H1 (cell line): ENCODE measurements around the gene ZKSCAN1. TPM values are rescaled to one million over a fixed set of nuclear protein-coding genes. Genes with fewer than 3 reads are reported as not detected.
"Not testable (repeated sequence)": the region's sequence is repeated elsewhere in the genome, so short reads cannot be mapped to it uniquely, and the experiment has no call there.

Experiments
- CTCF ChIA-PET: fragments of 300-600 bp; sonication (Branson Sonifier 250); formaldehyde crosslinking; loops from one replicate; lab custom pipeline; 2021; ENCODE audit not compliant: partially characterized antibody; lab: Charles Lee
- POLR2A ChIA-PET: fragments of 300-600 bp; sonication (Branson Sonifier 250); formaldehyde crosslinking; loops from one replicate; lab custom pipeline; 2021; ENCODE audit warnings: inconsistent platforms; ENCODE audit not compliant: partially characterized antibody; lab: Charles Lee
- DNase-seq, 2 experiments: peaks; one replicate each; pipeline versions ENCODE4 v3.0.0 to v3.0.0-alpha.2; 2010 to 2022; ENCODE audit warnings: low spot score in 2 of 2, low read depth in 1 of 2, mixed read lengths in 1 of 2
- FAIRE-seq: peaks from 2 replicates; lab custom pipeline; 2011; peaks lifted over from hg19 to GRCh38; lab: Jason Lieb, UNC
- H2AFZ ChIP-seq: 2 replicates; pipeline ENCODE4 v1.8.1; 2012; ENCODE audit warnings: low read length, inconsistent platforms
- H2AK5ac ChIP-seq: 2 replicates; pipeline ENCODE4 v1.6.1; 2013; ENCODE audit warnings: low read depth, low read length
- H2BK120ac ChIP-seq: replicated peaks from 2 replicates; pipeline ENCODE3; 2013; ENCODE audit warnings: low read depth, low read length, inconsistent platforms
- H2BK12ac ChIP-seq: 2 replicates; pipeline ENCODE4 v1.6.1; 2013; ENCODE audit warnings: low read depth, low read length
- H2BK15ac ChIP-seq: 2 replicates; pipeline ENCODE4 v1.6.1; 2013; ENCODE audit warnings: low read length
- H2BK20ac ChIP-seq: 2 replicates; pipeline ENCODE4 v1.6.1; 2013; ENCODE audit warnings: low read length
- H2BK5ac ChIP-seq: 2 replicates; pipeline ENCODE4 v1.6.1; 2013; ENCODE audit warnings: low read depth, low read length
- H3K14ac ChIP-seq: 2 replicates; pipeline ENCODE4 v1.6.1; 2013; ENCODE audit warnings: inconsistent platforms; ENCODE audit not compliant: insufficient read length
- H3K18ac ChIP-seq: 2 replicates; pipeline ENCODE4 v1.6.1; 2013; ENCODE audit warnings: low read length; ENCODE audit errors: extremely low read depth
- H3K23ac ChIP-seq: 2 replicates; pipeline ENCODE4 v1.6.1; 2013; ENCODE audit warnings: inconsistent platforms; ENCODE audit not compliant: insufficient read length
- H3K23me2 ChIP-seq: 2 replicates; pipeline ENCODE4 v1.6.1; 2013; ENCODE audit warnings: low read depth, low read length
- H3K27ac ChIP-seq: 2 replicates; pipeline ENCODE4 v1.6.1; 2011; ENCODE audit warnings: low read depth, low read length, inconsistent platforms
- H3K27me3 ChIP-seq, 4 experiments: replicated peaks in 1 of 4; 1 replicate in 1 of 4; 2 replicates in 3 of 4; pipeline versions ENCODE4 v1.6.1 to v1.8.1; 2011 to 2013; ENCODE audit warnings: low read length in 3 of 4, mild to moderate bottlenecking in 3 of 4, inconsistent platforms in 2 of 4, mixed read lengths in 2 of 4, moderate library complexity in 1 of 4; ENCODE audit not compliant: control insufficient read depth in 3 of 4, insufficient read depth in 3 of 4; ENCODE audit errors: extremely low read depth in 1 of 4
- H3K36me3 ChIP-seq, 4 experiments: 2 replicates each; pipeline versions ENCODE4 v1.6.1 to v1.8.1; 2011 to 2013; ENCODE audit warnings: mild to moderate bottlenecking in 4 of 4, low read length in 3 of 4, moderate library complexity in 2 of 4, control low read depth in 1 of 4, inconsistent platforms in 1 of 4; ENCODE audit not compliant: insufficient read depth in 4 of 4, control insufficient read depth in 2 of 4
- H3K4ac ChIP-seq: replicated peaks from 2 replicates; pipeline ENCODE3; 2013; ENCODE audit warnings: low read length, low read depth, mixed read lengths, inconsistent platforms; ENCODE audit not compliant: insufficient read length
- H3K4me1 ChIP-seq, 4 experiments: replicated peaks in 1 of 4; 1 replicate in 1 of 4; 2 replicates in 3 of 4; pipeline versions ENCODE4 v1.6.1 to v1.8.1; 2011 to 2013; ENCODE audit warnings: low read length in 3 of 4, inconsistent platforms in 2 of 4, mixed read lengths in 1 of 4; ENCODE audit not compliant: insufficient read depth in 4 of 4, control insufficient read depth in 3 of 4
- H3K4me2 ChIP-seq, 2 experiments: 2 replicates each; pipeline versions ENCODE4 v1.6.1 to v1.8.1; 2011 to 2013; ENCODE audit warnings: low read depth in 2 of 2, low read length in 2 of 2, control low read depth in 1 of 2, inconsistent platforms in 1 of 2, mild to moderate bottlenecking in 1 of 2; ENCODE audit not compliant: insufficient read depth in 1 of 2
- H3K4me3 ChIP-seq, 4 experiments: fragments of 200-600, 300-600 bp in 1 of 4; sonication (generic), shearing (Covaris generic), sonication (Bioruptor Twin) in 1 of 4; 2 replicates each; pipeline versions ENCODE4 v1.5.1 to v1.8.1; 2011 to 2016; ENCODE audit warnings: low read length in 4 of 4, low read depth in 3 of 4, control low read depth in 2 of 4, inconsistent platforms in 2 of 4, mild to moderate bottlenecking in 2 of 4, mixed read lengths in 1 of 4, moderate library complexity in 1 of 4; ENCODE audit not compliant: insufficient read depth in 2 of 4; ENCODE audit errors: extremely low read depth in 1 of 4
- H3K56ac ChIP-seq: replicated peaks from 2 replicates; pipeline ENCODE3; 2013; ENCODE audit warnings: low read depth, mild to moderate bottlenecking, mixed read lengths, low read length, inconsistent platforms; ENCODE audit not compliant: insufficient read length
- H3K79me1 ChIP-seq: 2 replicates; pipeline ENCODE4 v1.6.1; 2013; ENCODE audit warnings: low read depth, low read length, control low read depth
- H3K79me2 ChIP-seq, 2 experiments: 2 replicates each; pipeline versions ENCODE4 v1.6.1 to v1.8.1; 2012 to 2013; ENCODE audit warnings: low read length in 2 of 2, mild to moderate bottlenecking in 2 of 2, inconsistent platforms in 1 of 2; ENCODE audit not compliant: insufficient read depth in 2 of 2, control insufficient read depth in 1 of 2
- H3K9ac ChIP-seq, 4 experiments: replicated peaks in 1 of 4; 1 replicate in 1 of 4; 2 replicates in 3 of 4; pipeline versions ENCODE4 v1.6.1 to v1.8.1; 2011 to 2013; ENCODE audit warnings: low read depth in 3 of 4, low read length in 3 of 4, control low read depth in 2 of 4, mild to moderate bottlenecking in 2 of 4, moderate library complexity in 2 of 4, inconsistent platforms in 1 of 4; ENCODE audit errors: extremely low read depth in 1 of 4
- H3K9me3 ChIP-seq, 2 experiments: 2 replicates each; pipeline versions ENCODE4 v1.6.1 to v1.8.1; 2012 to 2013; ENCODE audit warnings: mild to moderate bottlenecking in 2 of 2, moderate library complexity in 2 of 2, control low read depth in 1 of 2, inconsistent platforms in 1 of 2, low read depth in 1 of 2, low read length in 1 of 2, mixed read lengths in 1 of 2; ENCODE audit not compliant: insufficient read depth in 2 of 2
- H4K20me1 ChIP-seq, 2 experiments: replicated peaks in 1 of 2; 2 replicates each; pipeline versions ENCODE3 to v1.8.1; 2011 to 2013; ENCODE audit warnings: inconsistent platforms in 2 of 2, low read length in 2 of 2, mild to moderate bottlenecking in 1 of 2; ENCODE audit not compliant: insufficient read depth in 2 of 2, control insufficient read depth in 1 of 2
- H4K5ac ChIP-seq: 2 replicates; pipeline ENCODE4 v1.6.1; 2013; ENCODE audit warnings: low read length, low read depth, mixed read lengths, inconsistent platforms; ENCODE audit not compliant: insufficient read length
- H4K8ac ChIP-seq: 2 replicates; pipeline ENCODE4 v1.8.0; 2013; ENCODE audit warnings: mild to moderate bottlenecking, moderate library complexity, low read length, inconsistent platforms; ENCODE audit not compliant: insufficient read depth; ENCODE audit errors: extremely low read depth
- H4K91ac ChIP-seq: replicated peaks from 2 replicates; pipeline ENCODE3; 2013; ENCODE audit warnings: low read length, mixed read lengths, inconsistent platforms; ENCODE audit not compliant: insufficient read length
- WGBS, 2 experiments: shearing (Covaris generic) in 1 of 2; methylation state at CpG; one replicate each; pipeline versions ENCODE4 v1.1.6 to v1.1.7; 2013 to 2015; ENCODE audit warnings: low lambda C conversion rate in 2 of 2, mixed read lengths in 2 of 2, inconsistent platforms in 1 of 2, low coverage in 1 of 2, missing lambda C conversion rate in 1 of 2; ENCODE audit not compliant: insufficient replicate concordance in 2 of 2, insufficient coverage in 1 of 2, insufficient read length in 1 of 2; ENCODE audit errors: extremely low coverage in 1 of 2, missing lambda C conversion rate in 1 of 2; 5-methylcytosine and 5-hydroxymethylcytosine counted together
- polyA plus RNA-seq, 7 experiments: library from polyadenylated mRNA; depleted of rRNA in 3 of 7; stranded (reverse) in 5 of 7; unstranded in 2 of 7; fragments of >200 nt in 5 of 7; fragments of 200-250 nt in 2 of 7; gene quantifications; 1 replicate in 5 of 7; 2 replicates in 1 of 7; 4 replicates in 1 of 7; pipeline versions ENCODE4 v1.2.1 to v1.2.3, GENCODE V29; 2011 to 2013; ENCODE audit warnings: missing spikeins in 2 of 7, mixed read lengths in 2 of 7
- total RNA-seq: library from RNA; stranded (reverse); fragmentation: NEBNext Ultra II Directional; extraction: Animal tissue kit (Norgen Biotek cat#: 25700); gene quantifications from 2 replicates; pipeline ENCODE4 v1.2.1, GENCODE V29; 2021

Gene ZKSCAN1
- total and polyA plus RNA-seq, 2 of the 8 experiments (the other 6 are each of a cell fraction or from before 2014, with no cell fraction given): 8.2 to 40.6 TPM

GRCh38 chr7:99973817-99974216 lies 41.6 kb upstream of the ZKSCAN1 start:
- H2AFZ ChIP-seq, H3K4ac ChIP-seq, CTCF ChIA-PET, H3K4me2 ChIP-seq, DNase-seq, H2BK15ac ChIP-seq, H3K36me3 ChIP-seq, H3K9me3 ChIP-seq, H2BK120ac ChIP-seq, H2BK5ac ChIP-seq, H3K4me1 ChIP-seq, H3K56ac ChIP-seq, H2BK12ac ChIP-seq, H3K23ac ChIP-seq, H4K20me1 ChIP-seq, H3K79me1 ChIP-seq, H3K9ac ChIP-seq, H3K4me3 ChIP-seq, H3K27me3 ChIP-seq, H2AK5ac ChIP-seq, H3K27ac ChIP-seq, H4K8ac ChIP-seq, H3K18ac ChIP-seq, H4K5ac ChIP-seq, POLR2A ChIA-PET, H4K91ac ChIP-seq, H2BK20ac ChIP-seq, FAIRE-seq, H3K79me2 ChIP-seq, H3K23me2 ChIP-seq, H3K14ac ChIP-seq: not testable (repeated sequence)
- 91% methylated on average over 7 of the region's 7 CpGs; no CpG with 5 or more reads in 1 of the 2 experiments for WGBS, 2 experiments
